Activated T-cell treated with anti-CD3 and anti-CD28 coated beads, Interleukin-2, amount 50 U/mL, for 72 hours (primary cell): ENCODE measurements around the gene TNS3. TPM values are rescaled to one million over a fixed set of nuclear protein-coding genes. Genes with fewer than 3 reads are reported as not detected.
A peak's percentile ranks its signal among the peaks of the same experiment; 100 is the strongest.

Experiments
- ATAC-seq, 2 donors: fragments of 150-1000 bp; cut with Tn5 transposase; replicated peaks in 1 of 2; 2 replicates each; pipeline ENCODE4 v1.10.0; 2021; ENCODE audit warnings: moderate library complexity in 2 of 2, mild to moderate bottlenecking in 1 of 2
- DNase-seq, 2 donors: peaks; one replicate each; pipeline ENCODE4 v3.0.0; 2021 to 2022; ENCODE audit warnings: mixed read lengths in 1 of 2
- H3K27ac Mint-ChIP-seq: one replicate; pipeline ENCODE4 v1.8.0; 2022; ENCODE audit warnings: mild to moderate bottlenecking, moderate library complexity, mixed read lengths
- H3K27me3 Mint-ChIP-seq: one replicate; pipeline ENCODE4 v1.8.0; 2022; ENCODE audit warnings: low read depth, mixed read lengths
- H3K36me3 Mint-ChIP-seq, 2 donors: one replicate each; pipeline ENCODE4 v1.8.0; 2022; ENCODE audit warnings: mixed read lengths in 2 of 2, mild to moderate bottlenecking in 1 of 2; ENCODE audit not compliant: insufficient read depth in 2 of 2
- H3K4me1 Mint-ChIP-seq: one replicate; pipeline ENCODE4 v1.8.0; 2022; ENCODE audit warnings: low read depth, mixed read lengths
- H3K4me3 Mint-ChIP-seq, 2 donors: one replicate each; pipeline ENCODE4 v1.8.0; 2022; ENCODE audit warnings: mild to moderate bottlenecking in 2 of 2, mixed read lengths in 2 of 2, moderate library complexity in 2 of 2
- H3K9me3 Mint-ChIP-seq, 2 donors: one replicate each; pipeline ENCODE4 v1.8.0; 2022; ENCODE audit warnings: mixed read lengths in 2 of 2
- total RNA-seq, 2 donors: library from RNA; stranded (reverse); gene quantifications; one replicate each; pipeline ENCODE4 v1.2.3, GENCODE V29; 2022

The TNS3 gene
- total RNA-seq, 2 donors from 2014 or later = 0.29 to 1.2 TPM

GRCh38 chr7:47323904-47324303, 258.0 kb downstream of the TNS3 start:
- Mint-ChIP-seq H3K4me1 (no peaks in the 10 kb centered on the region), H3K4me3 (no peak overlapping the region), H3K27ac (no peak overlapping the region), H3K9me3 (peaks cover 0 to 2% of the 10 kb centered on the region in 2 donors), H3K36me3 (no peaks in the 10 kb centered on the region), H3K27me3 (no peaks in the 10 kb centered on the region)
- ATAC-seq (no peak), DNase-seq (no peak)

- H3K27ac Mint-ChIP-seq = no peak overlapping the region
- peaks cover 0 to 2% of the 10 kb centered on the region in 2 donors for H3K9me3 Mint-ChIP-seq
- DNase-seq = no peak
- no peaks in the 10 kb centered on the region for H3K36me3 Mint-ChIP-seq
- no peak for ATAC-seq
- peaks cover 6% of the 10 kb centered on the region for H3K27me3 Mint-ChIP-seq
- H3K4me3 Mint-ChIP-seq = no peak overlapping the region
- no peaks in the 10 kb centered on the region for H3K4me1 Mint-ChIP-seq
Measured at GRCh38 chr7:47322731-47323130, 259.2 kb downstream of the TNS3 start.

- ATAC-seq (no peak), DNase-seq (no peak)
- no peak overlapping the region for H3K27ac Mint-ChIP-seq
- H3K27me3 Mint-ChIP-seq = peaks cover 10% of the 10 kb centered on the region
- H3K4me3 Mint-ChIP-seq = no peak overlapping the region
- H3K4me1 Mint-ChIP-seq = no peaks in the 10 kb centered on the region
- no peaks in the 10 kb centered on the region for H3K36me3 Mint-ChIP-seq
- peaks cover 0 to 2% of the 10 kb centered on the region in 2 donors for H3K9me3 Mint-ChIP-seq
Measured at GRCh38 chr7:47320296-47320695, 261.6 kb downstream of the TNS3 start.

GRCh38 chr7:47318395-47319182, 263.3 kb downstream of the TNS3 start:
- H3K9me3 Mint-ChIP-seq = peaks cover 0 to 2% of the 10 kb centered on the region in 2 donors
- DNase-seq = no peak
- H3K27me3 Mint-ChIP-seq = peaks cover 10% of the 10 kb centered on the region
- peak overlapping the region; percentile 34 for H3K27ac Mint-ChIP-seq
- ATAC-seq = no peak
- H3K36me3 Mint-ChIP-seq = no peaks in the 10 kb centered on the region
- no peak overlapping the region for H3K4me3 Mint-ChIP-seq
- peaks cover 6% of the 10 kb centered on the region for H3K4me1 Mint-ChIP-seq

GRCh38 chr7:47317487-47317886, 264.4 kb downstream of the TNS3 start:
- ATAC-seq (peak in 1 of 2 donors; percentile 41), DNase-seq (no peak)
- H3K4me1 Mint-ChIP-seq = peaks cover 11% of the 10 kb centered on the region
- peaks cover 0 to 2% of the 10 kb centered on the region in 2 donors for H3K9me3 Mint-ChIP-seq
- H3K27ac Mint-ChIP-seq = no peak overlapping the region
- H3K4me3 Mint-ChIP-seq = no peak overlapping the region
- peaks cover 15% of the 10 kb centered on the region for H3K27me3 Mint-ChIP-seq
- H3K36me3 Mint-ChIP-seq = no peaks in the 10 kb centered on the region

- peaks cover 20% of the 10 kb centered on the region for H3K4me1 Mint-ChIP-seq
- DNase-seq (no peak), ATAC-seq (peak in 1 of 2 donors; percentile 23)
- H3K4me3 Mint-ChIP-seq = no peak overlapping the region
- H3K27me3 Mint-ChIP-seq = peaks cover 15% of the 10 kb centered on the region
- H3K36me3 Mint-ChIP-seq = peaks cover 0 to 2% of the 10 kb centered on the region in 2 donors
- H3K9me3 Mint-ChIP-seq = peaks cover 2% of the 10 kb centered on the region in 2 donors
- no peak overlapping the region for H3K27ac Mint-ChIP-seq
Measured at GRCh38 chr7:47314728-47315607, 266.9 kb downstream of the TNS3 start.

- H3K9me3 Mint-ChIP-seq = peaks cover 2% of the 10 kb centered on the region in 2 donors
- DNase-seq (no peak), ATAC-seq (peak; percentile 69 to 73)
- peaks cover 25% of the 10 kb centered on the region for H3K4me1 Mint-ChIP-seq
- H3K27me3 Mint-ChIP-seq = peaks cover 15% of the 10 kb centered on the region
- H3K36me3 Mint-ChIP-seq = peaks cover 1 to 5% of the 10 kb centered on the region in 2 donors
- no peak overlapping the region for H3K27ac Mint-ChIP-seq
- no peak overlapping the region for H3K4me3 Mint-ChIP-seq
Measured at GRCh38 chr7:47314248-47314647, 267.7 kb downstream of the TNS3 start.

GRCh38 chr7:47313564-47313963, 268.3 kb downstream of the TNS3 start:
- H3K4me1 Mint-ChIP-seq = peaks cover 25% of the 10 kb centered on the region
- peaks cover 5 to 7% of the 10 kb centered on the region in 2 donors for H3K9me3 Mint-ChIP-seq
- H3K4me3 Mint-ChIP-seq = no peak overlapping the region
- no peak for DNase-seq
- peak in 1 of 2 donors; percentile 29 for ATAC-seq
- no peak overlapping the region for H3K27ac Mint-ChIP-seq
- peaks cover 20% of the 10 kb centered on the region for H3K27me3 Mint-ChIP-seq
- H3K36me3 Mint-ChIP-seq = peaks cover 4 to 11% of the 10 kb centered on the region in 2 donors

GRCh38 chr7:47311891-47312290, 270.0 kb downstream of the TNS3 start:
- peaks cover 6 to 11% of the 10 kb centered on the region in 2 donors for H3K36me3 Mint-ChIP-seq
- peaks cover 5 to 7% of the 10 kb centered on the region in 2 donors for H3K9me3 Mint-ChIP-seq
- ATAC-seq (no peak), DNase-seq (no peak)
- H3K4me3 Mint-ChIP-seq = no peak overlapping the region
- peaks cover 25% of the 10 kb centered on the region for H3K4me1 Mint-ChIP-seq
- H3K27ac Mint-ChIP-seq = no peak overlapping the region
- peaks cover 14% of the 10 kb centered on the region for H3K27me3 Mint-ChIP-seq

- H3K4me1 Mint-ChIP-seq = peaks cover 25% of the 10 kb centered on the region
- peaks cover 14% of the 10 kb centered on the region for H3K27me3 Mint-ChIP-seq
- no peak overlapping the region for H3K27ac Mint-ChIP-seq
- peak in 1 of 2 donors; percentile 13 for ATAC-seq
- H3K36me3 Mint-ChIP-seq = peaks cover 6 to 11% of the 10 kb centered on the region in 2 donors
- no peak overlapping the region for H3K4me3 Mint-ChIP-seq
- peaks cover 5 to 7% of the 10 kb centered on the region in 2 donors for H3K9me3 Mint-ChIP-seq
- no peak for DNase-seq
Measured at GRCh38 chr7:47310020-47310419, 271.9 kb downstream of the TNS3 start.

- peaks cover 6 to 11% of the 10 kb centered on the region in 2 donors for H3K36me3 Mint-ChIP-seq
- H3K27me3 Mint-ChIP-seq = peaks cover 14% of the 10 kb centered on the region
- no peak overlapping the region for H3K4me3 Mint-ChIP-seq
- H3K27ac Mint-ChIP-seq = no peak overlapping the region
- H3K4me1 Mint-ChIP-seq = peaks cover 19% of the 10 kb centered on the region
- H3K9me3 Mint-ChIP-seq = peaks cover 5 to 7% of the 10 kb centered on the region in 2 donors
- DNase-seq (no peak), ATAC-seq (no peak)
Measured at GRCh38 chr7:47308808-47309207, 273.1 kb downstream of the TNS3 start.

GRCh38 chr7:47307311-47307710, 274.6 kb downstream of the TNS3 start:
- Mint-ChIP-seq H3K9me3 (peaks cover 5 to 7% of the 10 kb centered on the region in 2 donors), H3K27me3 (peaks cover 9% of the 10 kb centered on the region), H3K36me3 (peaks cover 6 to 11% of the 10 kb centered on the region in 2 donors), H3K4me3 (no peak overlapping the region), H3K4me1 (peaks cover 14% of the 10 kb centered on the region), H3K27ac (no peak overlapping the region)
- ATAC-seq (no peak), DNase-seq (no peak)
